NCI-H146 treated with DMSO at 0.1 percent for 48 hours (cell line): ENCODE measurements around the gene PTCH2.

ENCODE experiments used
- DNase-seq: peaks from one replicate; lab custom pipeline; 2025; ENCODE audit not compliant: unreplicated experiment; lab: John Stamatoyannopoulos, UW

The PTCH2 gene, protein sequence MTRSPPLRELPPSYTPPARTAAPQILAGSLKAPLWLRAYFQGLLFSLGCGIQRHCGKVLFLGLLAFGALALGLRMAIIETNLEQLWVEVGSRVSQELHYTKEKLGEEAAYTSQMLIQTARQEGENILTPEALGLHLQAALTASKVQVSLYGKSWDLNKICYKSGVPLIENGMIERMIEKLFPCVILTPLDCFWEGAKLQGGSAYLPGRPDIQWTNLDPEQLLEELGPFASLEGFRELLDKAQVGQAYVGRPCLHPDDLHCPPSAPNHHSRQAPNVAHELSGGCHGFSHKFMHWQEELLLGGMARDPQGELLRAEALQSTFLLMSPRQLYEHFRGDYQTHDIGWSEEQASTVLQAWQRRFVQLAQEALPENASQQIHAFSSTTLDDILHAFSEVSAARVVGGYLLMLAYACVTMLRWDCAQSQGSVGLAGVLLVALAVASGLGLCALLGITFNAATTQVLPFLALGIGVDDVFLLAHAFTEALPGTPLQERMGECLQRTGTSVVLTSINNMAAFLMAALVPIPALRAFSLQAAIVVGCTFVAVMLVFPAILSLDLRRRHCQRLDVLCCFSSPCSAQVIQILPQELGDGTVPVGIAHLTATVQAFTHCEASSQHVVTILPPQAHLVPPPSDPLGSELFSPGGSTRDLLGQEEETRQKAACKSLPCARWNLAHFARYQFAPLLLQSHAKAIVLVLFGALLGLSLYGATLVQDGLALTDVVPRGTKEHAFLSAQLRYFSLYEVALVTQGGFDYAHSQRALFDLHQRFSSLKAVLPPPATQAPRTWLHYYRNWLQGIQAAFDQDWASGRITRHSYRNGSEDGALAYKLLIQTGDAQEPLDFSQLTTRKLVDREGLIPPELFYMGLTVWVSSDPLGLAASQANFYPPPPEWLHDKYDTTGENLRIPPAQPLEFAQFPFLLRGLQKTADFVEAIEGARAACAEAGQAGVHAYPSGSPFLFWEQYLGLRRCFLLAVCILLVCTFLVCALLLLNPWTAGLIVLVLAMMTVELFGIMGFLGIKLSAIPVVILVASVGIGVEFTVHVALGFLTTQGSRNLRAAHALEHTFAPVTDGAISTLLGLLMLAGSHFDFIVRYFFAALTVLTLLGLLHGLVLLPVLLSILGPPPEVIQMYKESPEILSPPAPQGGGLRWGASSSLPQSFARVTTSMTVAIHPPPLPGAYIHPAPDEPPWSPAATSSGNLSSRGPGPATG

DNA sequence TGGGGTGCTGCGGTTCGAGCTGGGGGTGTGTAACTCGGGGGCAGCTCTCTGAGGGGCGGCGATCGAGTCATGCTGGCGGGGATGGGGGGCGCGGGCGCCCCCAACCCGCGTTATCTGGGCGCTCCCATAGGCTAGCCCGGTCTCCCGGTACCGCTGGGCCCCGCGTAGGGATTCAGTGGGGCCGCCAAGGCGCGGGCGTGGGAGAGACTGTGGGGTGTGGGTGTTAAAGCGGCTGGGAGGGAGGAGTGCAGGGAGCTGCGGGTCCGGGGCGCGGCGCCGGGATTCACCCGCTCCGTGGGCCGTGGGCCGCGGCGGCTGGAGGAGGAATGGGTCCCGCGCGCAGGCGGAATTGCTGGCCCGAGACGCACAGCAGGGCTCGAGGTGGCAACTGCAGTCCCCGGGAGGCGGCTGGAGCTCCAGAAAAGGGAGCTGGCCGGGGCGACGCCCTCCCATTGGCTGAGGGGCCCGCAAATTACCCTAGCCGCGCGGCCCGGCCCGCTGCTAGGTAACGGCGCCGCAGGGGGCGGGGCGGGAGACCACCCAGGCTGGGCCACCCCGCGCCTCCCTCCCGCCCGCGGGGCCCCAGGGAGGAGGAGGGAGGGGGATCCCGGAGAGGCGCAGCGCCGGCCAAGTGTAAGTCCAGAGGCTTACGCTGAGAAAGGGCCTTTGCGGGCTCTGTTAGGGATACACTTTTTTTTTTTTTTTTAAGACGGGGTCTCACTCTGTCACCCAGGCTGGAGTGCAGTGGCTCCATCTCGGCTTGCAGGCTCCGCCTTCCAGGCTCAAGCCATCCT lies at the start of gene PTCH2:
Gene PTCH2, minus strand, starts transcription at position 392 of the 794 bp plus-strand sequence. Its CDS starts 321 bp downstream, at position 71.
- peak; percentile 53 for DNase-seq

DNA sequence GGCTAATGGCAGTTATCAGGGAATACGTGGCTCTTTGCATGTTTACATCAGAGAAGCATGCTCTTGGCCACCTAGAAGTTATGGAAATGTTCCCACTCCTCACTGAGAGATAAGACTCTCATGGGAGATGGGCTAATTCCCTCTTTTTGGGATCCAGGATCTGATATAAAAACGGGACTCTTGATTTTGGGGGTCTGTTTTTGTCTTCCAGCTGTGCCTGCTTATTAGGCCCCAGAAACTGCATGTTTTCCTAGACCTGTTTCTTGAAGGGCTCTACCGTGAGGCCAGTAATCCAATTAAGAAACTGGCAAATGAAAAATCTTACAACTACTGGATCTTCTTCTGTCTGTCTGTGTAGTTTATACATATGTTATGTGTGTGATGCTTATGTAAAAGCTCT lies 47.0 kb upstream of the PTCH2 start:
- no peak for DNase-seq

DNA sequence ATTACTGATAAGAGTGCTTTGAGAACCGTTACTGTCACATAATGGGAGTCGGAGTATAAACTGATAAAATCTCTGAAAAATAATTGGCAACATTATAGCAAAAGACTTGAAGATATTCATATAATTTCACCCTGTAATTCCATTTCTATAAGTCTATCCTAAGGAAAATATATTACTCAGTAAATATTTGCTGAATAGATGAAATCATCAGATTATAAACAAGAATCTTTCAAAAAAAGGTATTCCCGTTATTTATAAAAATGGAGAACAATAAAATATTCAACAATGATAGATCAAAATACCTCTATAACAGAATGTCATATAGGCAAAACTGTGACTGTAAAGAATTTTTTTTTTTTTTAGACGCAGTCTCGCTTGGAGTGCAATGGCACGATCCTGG lies 42.4 kb upstream of the PTCH2 start:
- no peak for DNase-seq

DNA sequence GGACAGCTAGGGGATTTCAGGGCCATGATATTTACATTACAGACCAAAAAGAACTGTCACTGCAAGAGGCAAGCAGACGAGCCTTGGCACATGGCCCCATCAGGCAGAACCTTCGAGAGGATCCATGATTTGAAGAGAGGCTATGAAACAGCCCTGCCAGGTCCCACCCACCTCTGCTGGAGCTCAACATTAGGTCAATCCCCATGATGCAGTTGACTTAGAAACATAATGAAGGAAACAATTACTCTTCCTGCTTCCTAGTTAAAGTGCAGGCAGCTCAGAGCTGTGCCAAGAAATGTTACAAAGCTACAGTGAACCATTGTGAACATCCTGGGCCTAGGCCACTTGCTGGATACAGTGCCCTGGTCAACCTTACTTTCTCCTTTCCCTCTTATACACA lies 41.7 kb upstream of the PTCH2 start:
- DNase-seq, result no peak

DNA sequence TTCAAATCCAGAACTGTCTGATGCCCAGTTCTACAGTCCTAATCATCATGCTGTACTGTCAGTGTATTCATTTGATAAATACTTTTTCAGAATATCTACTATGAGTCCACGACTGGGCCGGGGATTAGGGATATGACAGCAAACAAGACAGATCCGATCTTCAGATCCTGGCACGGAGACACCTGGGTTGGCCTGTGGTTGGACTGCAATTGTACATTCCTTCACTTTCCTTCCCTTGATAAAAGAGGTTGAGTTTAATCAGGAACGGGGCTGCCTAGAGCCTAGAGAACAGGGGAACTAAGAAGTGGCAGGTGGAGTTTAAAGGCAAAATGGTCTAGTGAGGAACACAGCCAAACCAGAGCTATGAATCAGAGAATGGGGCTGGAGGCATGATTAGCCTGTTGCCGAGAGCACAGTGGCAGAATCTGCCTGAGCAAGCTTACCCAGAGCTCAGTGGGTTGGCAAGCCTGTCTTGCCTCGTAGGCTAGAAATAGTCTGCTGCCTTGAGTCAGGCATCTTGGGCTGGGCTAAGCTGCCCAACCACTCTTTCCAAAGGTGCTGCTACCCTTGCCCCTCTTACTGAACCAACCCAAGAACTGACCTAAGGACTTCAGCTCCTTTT lies 38.1 kb upstream of the PTCH2 start:
- no peak for DNase-seq

DNA sequence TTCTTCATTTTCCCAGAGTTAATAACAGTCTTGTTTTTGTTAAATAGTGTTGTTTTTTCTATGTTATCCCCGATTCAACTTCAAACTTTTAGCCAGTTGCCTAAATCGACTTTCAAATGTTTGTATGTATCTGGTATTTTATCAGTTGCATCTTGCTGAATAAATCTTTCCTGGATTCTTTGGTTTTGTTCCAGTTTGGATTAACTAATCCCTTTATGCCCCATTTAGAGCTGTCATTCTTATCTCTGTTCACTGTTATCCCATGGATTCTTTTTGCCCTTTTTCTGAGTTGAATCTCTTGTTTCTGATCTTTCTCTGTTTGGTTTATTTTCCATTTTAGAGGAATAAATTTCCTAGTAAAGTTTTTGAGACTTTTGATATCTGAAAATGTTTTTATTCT lies 31.1 kb upstream of the PTCH2 start:
- no peak for DNase-seq

DNA sequence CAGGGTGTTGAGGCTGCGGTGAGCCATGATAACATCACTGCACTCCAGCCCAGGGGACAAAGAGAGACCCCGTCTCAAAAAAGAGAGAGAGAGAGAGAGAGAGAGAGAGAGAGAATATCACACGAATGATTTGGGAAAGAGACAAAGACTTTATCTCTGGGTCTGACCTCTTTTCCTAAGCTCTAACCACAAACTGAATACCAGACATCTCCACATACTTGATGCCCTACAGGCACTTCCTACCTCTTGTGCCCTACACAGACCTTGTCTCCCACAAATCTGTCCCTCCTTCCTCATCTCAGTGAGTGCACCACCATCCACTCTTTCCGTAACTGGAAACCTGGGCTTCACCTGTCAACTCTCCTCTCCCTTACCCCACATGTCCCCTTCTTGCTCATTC lies 27.0 kb upstream of the PTCH2 start:
- DNase-seq, result no peak

DNA sequence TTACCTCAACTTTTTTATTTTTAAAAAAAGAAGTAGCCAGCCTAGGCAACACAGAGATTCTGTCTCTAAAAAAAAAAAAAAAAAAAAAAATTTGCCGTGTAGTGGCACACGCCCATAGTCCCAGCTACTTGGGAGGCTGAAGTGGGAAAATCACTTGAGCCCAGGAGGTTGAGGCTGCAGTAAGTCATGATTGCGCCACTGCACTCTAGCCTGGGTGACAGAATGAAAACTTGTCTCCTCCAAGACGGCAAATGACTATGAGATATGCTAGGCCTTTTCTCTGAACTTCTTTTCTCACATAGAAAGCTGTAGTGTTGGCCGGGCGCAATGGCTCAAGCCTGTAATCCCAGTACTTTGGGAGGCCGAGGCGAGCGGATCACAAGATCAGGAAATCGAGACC lies 24.7 kb upstream of the PTCH2 start:
- DNase-seq, result no peak

DNA sequence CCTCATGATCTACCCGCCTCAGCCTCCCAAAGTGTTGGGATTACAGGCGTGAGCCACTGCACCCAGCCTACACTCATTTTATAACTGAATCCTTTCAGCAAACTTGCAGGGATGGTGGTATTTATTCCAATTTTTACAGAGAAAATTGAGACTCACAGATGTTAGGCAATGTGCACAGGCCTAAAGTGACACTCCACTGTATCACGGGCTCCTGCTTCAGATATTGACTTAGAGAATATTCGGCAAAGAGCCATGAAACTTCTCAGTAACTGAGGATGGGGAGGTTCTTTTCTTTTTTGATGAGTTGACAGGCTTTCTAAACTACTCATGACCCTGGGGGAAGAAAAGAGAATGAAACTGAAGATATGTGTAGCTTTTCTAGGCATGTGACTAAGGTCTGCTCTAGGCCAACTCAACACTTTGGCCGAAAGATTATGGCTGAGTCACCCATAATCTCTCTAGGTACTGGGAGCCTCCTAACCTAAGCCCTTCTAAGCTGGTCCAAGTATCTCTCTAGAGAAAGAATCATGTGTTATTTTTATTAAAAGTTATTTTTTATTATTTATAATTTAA lies 19.9 kb upstream of the PTCH2 start:
- DNase-seq, result no peak

DNA sequence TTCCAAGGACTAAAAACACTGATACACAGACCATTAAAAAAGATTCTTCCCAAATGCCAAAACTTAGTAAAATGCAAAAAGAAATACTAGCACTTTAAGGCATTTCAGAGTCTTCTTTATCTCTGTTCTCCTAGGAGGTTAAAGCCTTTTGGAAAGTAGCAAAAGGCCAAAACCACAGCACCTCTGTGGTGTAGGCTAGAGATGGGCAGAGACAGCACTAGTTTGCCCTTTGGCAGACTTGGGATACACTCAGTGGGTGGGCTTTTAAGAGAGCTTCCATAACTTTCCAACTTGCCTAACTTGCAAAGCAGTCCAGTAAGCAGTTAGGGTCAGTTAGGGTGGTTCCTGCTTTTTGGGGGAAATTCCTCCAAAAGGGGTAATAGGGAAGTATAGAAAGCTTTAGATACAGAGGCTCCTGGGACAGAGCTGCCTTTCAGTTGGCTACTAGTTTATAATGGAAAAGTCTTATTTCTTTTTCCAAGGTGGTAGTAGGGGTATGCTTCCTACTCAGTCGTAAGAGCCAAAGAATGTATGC lies 17.9 kb upstream of the PTCH2 start:
- DNase-seq, result no peak

DNA sequence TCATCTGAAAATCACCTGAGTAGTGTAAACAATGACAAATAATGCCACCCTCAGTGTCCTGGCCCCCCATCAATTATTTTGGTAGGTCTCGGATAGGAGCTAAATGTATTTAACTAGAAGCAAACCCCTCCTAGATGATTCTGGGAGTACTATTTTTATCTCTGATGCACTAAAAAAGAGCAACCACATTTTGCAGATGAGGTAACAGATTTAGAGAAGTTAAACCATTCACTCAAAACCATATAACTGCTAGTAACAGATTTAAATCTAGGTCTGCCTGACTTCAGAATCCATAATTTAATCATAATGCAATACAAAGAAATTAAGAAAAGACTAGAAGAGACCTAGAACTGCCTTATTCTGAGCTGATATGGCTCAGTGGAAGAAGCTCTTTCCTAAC lies 17.3 kb upstream of the PTCH2 start:
- DNase-seq, result no peak

DNA sequence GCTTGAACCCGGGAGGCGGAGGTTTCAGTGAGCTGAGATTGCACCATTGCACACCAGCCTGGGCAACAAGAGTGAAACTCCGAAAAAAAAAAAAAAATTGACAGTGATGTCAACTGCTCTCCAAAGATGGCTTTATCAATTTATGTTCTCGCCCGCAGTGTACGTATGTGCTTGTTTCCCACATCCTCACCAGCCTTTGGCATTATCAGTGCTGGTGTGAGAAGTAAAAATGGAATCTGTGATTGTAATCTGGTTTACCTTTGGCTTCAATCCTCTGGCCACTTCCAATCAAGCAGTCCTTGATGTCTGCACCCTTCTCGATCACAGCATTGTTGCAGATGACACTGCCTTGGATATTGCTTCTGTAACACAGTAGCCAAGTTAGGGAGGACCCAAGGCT lies 14.4 kb upstream of the PTCH2 start:
- DNase-seq, result no peak

DNA sequence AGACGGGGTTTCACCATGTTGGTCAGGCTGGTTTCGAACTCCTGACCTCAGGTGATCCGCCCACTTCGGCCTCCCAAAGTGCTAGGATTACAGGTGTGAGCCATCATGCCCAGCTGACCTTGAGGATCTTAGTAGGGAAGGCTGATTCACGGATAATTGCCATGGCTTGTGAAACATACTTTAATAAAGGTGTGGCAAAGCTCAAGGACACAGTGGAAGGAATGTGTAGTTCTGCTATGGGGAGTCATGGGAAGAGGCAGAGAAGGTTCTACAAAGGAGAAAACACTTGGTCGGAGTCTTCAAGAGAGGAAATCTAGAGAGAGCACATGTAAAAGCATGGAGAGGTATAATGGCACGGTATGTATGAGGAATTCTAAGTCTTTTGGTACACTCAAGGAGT lies 12.7 kb upstream of the PTCH2 start:
- DNase-seq, result no peak

DNA sequence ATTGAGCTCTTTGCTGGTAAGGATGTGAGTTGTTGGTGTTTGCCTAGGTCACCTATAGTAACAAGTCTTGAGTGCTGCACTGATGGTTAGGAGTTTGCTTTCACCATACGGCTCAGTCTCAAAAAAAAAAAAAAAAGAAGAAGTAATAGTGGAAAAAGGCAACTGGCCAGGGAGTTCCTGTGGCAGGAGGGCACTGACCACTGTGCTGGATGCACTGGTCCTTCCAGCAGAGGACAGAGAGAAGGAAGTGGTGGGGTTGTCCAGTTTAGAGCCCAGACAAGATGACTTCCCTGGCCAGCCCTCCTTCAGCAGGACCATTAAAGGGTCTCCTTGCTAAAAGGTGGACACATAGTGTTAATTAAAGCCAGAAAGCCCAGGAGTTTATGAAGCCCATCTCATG lies 11.9 kb upstream of the PTCH2 start:
- DNase-seq, result no peak

DNA sequence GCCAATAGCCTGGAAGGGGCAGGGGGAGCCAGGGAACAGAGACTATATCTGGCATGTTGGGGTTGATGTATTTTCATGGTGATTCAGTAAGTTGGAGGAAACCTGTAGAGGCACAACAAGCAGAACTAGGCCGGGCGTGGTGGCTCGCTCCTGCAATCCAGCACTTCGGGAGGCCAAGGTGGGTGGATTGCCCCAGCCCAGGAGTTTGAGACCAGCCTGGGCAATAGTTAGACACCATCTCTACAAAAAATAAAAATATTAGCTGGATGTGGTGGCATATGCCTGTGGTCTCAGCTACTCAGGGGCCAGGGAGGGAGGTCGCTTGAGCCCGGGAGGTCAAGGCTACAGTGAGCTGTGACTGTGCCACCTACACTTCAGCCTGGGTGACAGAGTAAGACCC lies 10.1 kb upstream of the PTCH2 start:
- DNase-seq, result no peak

DNA sequence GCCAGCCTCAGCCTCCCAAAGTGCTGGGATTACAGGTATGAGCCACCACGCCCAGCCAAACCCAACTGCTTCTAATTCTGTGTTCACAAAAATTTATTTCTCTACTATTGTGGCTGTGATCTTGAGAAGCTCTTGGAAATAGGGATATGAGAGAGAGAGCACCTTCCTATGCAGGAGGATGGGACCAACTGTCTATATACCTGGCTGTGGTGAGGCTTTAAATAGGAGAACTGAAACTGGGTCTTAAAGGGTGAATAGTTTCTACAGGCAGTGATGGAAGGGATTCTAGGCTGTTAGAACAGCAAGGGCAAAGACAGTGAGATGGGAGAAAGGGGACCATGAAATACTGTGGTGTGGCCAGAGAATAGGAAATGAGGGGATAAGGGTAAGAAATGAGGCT lies 8.3 kb upstream of the PTCH2 start:
- no peak for DNase-seq

DNA sequence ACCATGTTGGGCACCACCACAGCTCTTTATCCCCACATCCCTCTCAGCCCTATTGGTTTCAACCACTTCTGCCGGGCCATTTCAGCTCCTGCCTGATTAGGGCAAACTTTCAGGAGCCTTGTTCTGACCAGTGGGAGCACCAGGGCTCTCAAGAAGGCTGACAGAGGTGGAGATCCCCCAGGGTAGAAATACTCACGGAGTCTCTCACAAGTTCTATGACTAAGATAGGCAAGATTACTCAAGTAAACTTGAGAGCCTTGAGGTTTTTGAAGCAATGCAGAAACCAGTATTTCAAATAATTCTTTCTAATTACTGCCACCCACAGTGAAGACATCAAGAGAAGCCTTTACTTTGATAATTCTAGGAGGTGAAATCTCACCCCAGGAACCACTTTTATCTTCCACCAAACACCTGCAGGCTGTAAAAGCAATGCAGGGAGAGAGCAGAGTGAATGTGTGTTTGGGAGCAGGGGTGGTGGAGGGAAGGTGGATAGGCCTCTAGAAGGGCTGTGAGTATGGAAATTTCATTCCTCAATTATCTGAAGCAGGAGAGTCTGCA lies 6.6 kb upstream of the PTCH2 start:
- DNase-seq, result no peak

DNA sequence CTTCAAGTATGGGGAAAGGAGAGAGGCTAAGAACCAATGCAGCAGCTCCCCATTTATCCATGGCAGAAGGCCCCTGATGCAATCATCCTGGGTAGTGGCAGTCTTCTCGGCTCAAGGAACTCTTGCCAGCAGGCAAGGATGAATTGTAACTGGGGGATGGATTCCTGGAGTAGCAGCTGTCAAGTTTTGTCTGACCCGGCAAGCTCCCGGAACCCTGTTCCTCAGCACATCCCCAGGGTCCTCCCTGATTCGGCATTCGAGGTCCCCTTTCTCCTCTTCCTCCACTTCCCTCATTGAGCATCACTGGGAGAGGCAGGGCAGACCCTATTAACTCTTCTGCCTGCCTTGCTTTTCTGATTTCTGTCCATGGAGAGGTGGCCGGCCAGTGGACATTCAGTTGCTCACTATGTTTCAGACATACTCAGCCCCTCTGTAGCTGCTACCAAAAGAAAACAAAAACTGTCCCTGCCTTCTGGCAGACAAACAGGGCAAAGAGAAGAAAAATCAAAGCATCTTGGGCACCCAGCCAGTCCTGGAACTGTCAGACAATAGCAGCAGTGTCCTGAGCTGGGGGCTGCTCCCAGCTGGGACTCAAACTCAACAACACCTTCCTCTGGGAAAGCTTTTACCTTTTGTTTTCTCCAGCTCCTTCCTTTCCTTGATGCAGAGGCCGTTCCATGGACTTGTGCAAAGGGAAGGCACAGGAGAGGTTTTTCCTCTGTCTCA lies 5.6 kb upstream of the PTCH2 start:
- DNase-seq, result no peak

DNA sequence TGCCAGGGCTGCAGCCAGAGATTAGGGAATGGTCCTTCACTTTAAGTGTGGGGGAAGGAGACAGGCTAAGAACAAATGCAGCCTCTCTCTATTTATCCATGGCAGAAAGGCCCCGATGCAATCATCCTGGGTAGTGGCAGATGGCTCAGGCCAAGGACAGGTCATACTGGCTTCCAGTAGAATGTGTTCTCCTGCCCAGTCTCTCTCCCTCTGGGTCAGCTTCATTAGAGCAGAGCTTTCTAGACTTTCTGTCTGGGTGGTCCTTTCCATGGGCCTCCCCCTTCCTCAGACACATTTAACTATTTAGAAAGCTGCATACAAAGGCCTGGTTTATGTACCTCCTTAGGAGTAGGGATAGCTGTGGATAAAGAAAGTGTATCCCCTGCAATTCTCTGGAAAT lies 4.8 kb upstream of the PTCH2 start:
- DNase-seq, result no peak
